Measurements from ENCODE around the gene LAMA3. TPM values are rescaled to one million over a fixed set of nuclear protein-coding genes. Genes with fewer than 3 reads are reported as not detected.

Gene LAMA3
- total and polyA plus RNA-seq, 2 donors (not counting 3 experiments of a cell fraction or from before 2014, with no cell fraction given), result 2.6 to 12.3 TPM

DNA sequence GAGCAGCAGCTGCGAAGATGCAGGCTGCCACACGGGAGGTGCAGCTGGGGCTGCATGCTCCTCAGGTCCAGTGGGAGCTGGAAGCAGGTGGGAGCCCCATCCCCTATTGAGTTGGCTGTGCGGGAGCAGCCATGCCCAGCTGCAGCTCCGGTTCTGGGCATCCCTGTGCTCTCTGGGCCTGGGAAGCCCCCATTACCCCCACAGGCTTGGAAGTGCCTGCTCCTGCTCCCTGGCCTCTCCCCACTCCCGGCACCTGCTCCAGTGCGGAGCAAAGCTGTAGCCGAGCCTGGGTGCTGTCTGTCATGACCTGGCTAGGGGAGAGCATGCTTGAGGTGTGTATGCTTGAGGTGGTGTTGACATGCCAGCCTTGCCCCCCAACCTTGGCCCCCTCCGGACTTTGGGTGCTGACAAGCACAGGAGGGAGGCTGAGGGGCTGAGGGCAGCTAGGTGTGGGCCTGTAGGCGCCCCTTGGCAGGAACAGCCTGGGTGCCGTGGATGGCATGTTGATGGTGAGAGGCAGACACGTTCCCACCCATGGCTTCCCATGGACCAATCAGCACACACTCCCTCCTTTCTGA lies 48.0 kb upstream of the LAMA3 start:
- Histone ChIP-seq H2AFZ (ENCODE audit: low read depth, low read length) (no peak overlapping the region), H3K9me3 (replicated peaks; ENCODE audit: control insufficient read depth, insufficient read depth, low read length) (no peaks in the 10 kb centered on the region), H3K27me3 (ENCODE audit: control insufficient read depth in 2 of 2, insufficient read depth in 2 of 2, low read length in 2 of 2) (peaks cover 0 to 13% of the 10 kb centered on the region in 2 experiments), H3K4me1 (ENCODE audit: control insufficient read depth, extremely low read depth, insufficient read depth, low read length) (no peaks in the 10 kb centered on the region), H3K4me2 (ENCODE audit: insufficient read depth, low read length) (no peak overlapping the region), H3K36me3 (ENCODE audit: control insufficient read depth in 2 of 2, extremely low read depth in 1 of 2, insufficient read depth in 2 of 2, low read length in 2 of 2) (no peaks in the 10 kb centered on the region), H3K9me1 (replicated peaks; ENCODE audit: control insufficient read depth, extremely low read depth, insufficient read depth, low read length) (no peaks in the 10 kb centered on the region), H4K20me1 (replicated peaks; ENCODE audit: control insufficient read depth, extremely low read depth, insufficient read depth, low read length) (no peaks in the 10 kb centered on the region), H3K9ac (replicated peaks; ENCODE audit: extremely low read depth, insufficient read depth, low read length) (no peak overlapping the region), H3K4me3 (replicated peaks in 1 of 3; ENCODE audit: insufficient read depth in 1 of 3, low read depth in 1 of 3, low read length in 3 of 3) (no peak overlapping the region), H3K79me2 (ENCODE audit: control insufficient read depth, insufficient read depth, low read length) (no peaks in the 10 kb centered on the region), H3K27ac (ENCODE audit: insufficient read depth, low read depth, low read length) (no peak overlapping the region)
- TF ChIP-seq JUN (IDR thresholded peaks at IDR 0.05; ENCODE audit: borderline replicate concordance, insufficient read depth, insufficient read length, low read depth) (no peak), MYC (IDR thresholded peaks at IDR 0.05; ENCODE audit: low read depth, low read length) (no peak), POLR2AphosphoS5 (IDR thresholded peaks at IDR 0.05; ENCODE audit: insufficient read depth, low read depth, low read length) (no peak), POLR2A (IDR thresholded peaks at IDR 0.05; ENCODE audit: low read depth, low read length) (no peak), GATA2 (IDR thresholded peaks at IDR 0.05; ENCODE audit: insufficient read depth, insufficient read length, low read depth, low read length) (no peak), EZH2 (IDR thresholded peaks at IDR 0.05; ENCODE audit: borderline replicate concordance, low read depth, low read length, severe bottlenecking) (no peak), CTCF (IDR thresholded peaks at IDR 0.05; ENCODE audit: extremely low read depth in 1 of 2, insufficient read depth in 1 of 2, low read depth in 1 of 2, low read length in 2 of 2) (no peak), FOS (IDR thresholded peaks at IDR 0.05; ENCODE audit: borderline replicate concordance, insufficient read depth, low read length) (no peak)
- TF ChIP-seq, protein P1, sequence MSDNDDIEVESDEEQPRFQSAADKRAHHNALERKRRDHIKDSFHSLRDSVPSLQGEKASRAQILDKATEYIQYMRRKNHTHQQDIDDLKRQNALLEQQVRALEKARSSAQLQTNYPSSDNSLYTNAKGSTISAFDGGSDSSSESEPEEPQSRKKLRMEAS (IDR thresholded peaks at IDR 0.05; ENCODE audit: insufficient read depth, insufficient read length), result no peak
- dilution Hi-C loops (cut with MboI; ENCODE audit: extremely low pct_ligation_motif_present, low sequenced_read_pairs), result no loop called here
- ChIA-PET CTCF (interaction anchor here (0.9 to 2.8 kb wide), 6 partner anchors 10 to 62 kb away, joined by 3 to 9 read pairs (median 4); no protein-coding TSS in a partner anchor), POLR2A (no interaction called here)
- intact Hi-C loops (cut with micrococcal nuclease), result no loop called here
- DNase-seq (ENCODE audit: low read depth, low spot score), result no peak
- BruUV-seq (replicated peaks), result no TSS peak
- no peak for FAIRE-seq

All from endothelial cell of umbilical vein (primary cell).